ENCODE measurements around the gene ZNF654.

Gene ZNF654

GRCh38 chr3:88105325-88105724 lies 46.3 kb downstream of the ZNF654 start:
- Histone ChIP-seq H3K4me2 (ENCODE audit: low read depth, low read length) (no peak overlapping the region), H3K4me1 (ENCODE audit: low read length) (no peaks in the 10 kb centered on the region), H3K27me3 (replicated peaks; ENCODE audit: insufficient read depth, low read length) (no peaks in the 10 kb centered on the region), H3K9ac (ENCODE audit: low read length) (no peak overlapping the region), H3K9me3 (replicated peaks; ENCODE audit: insufficient read depth, low read length) (no peaks in the 10 kb centered on the region), H3F3A (ENCODE audit: insufficient read depth, low read length) (no peaks in the 10 kb centered on the region), H4K20me1 (ENCODE audit: insufficient read depth, low read length) (no peaks in the 10 kb centered on the region), H3K4me3 (ENCODE audit: low read length) (no peak overlapping the region), H3K9me2 (replicated peaks; ENCODE audit: insufficient read depth, low read length) (no peaks in the 10 kb centered on the region), H3K79me2 (ENCODE audit: low read length) (peaks cover 14% of the 10 kb centered on the region; the same call in 1 of the 2 replicates), H3K27ac (ENCODE audit: low read length) (no peak overlapping the region), H3K36me3 (replicated peaks; ENCODE audit: insufficient read depth, low read length) (0 out of 2 replicates have a peak, but pooled peaks cover 3% of the 10 kb centered on the region), H2AFZ (ENCODE audit: low read length) (no peak overlapping the region)
- no peak for TF ChIP-seq EZH2 (optimal IDR thresholded peaks at IDR 0.05; ENCODE audit: low read depth, low read length)
- TF ChIP-seq CTCF (IDR thresholded peaks at IDR 0.05; ENCODE audit: low read length) = no peak
- TF ChIP-seq EZH2phosphoT487 (IDR thresholded peaks at IDR 0.05; ENCODE audit: low read length) = no peak
- no peak for DNase-seq

- Histone ChIP-seq H3K79me2 (ENCODE audit: low read length) (peaks cover 21% of the 10 kb centered on the region), H3F3A (ENCODE audit: insufficient read depth, low read length) (no peaks in the 10 kb centered on the region), H3K36me3 (replicated peaks; ENCODE audit: insufficient read depth, low read length) (no peaks in the 10 kb centered on the region), H3K4me2 (ENCODE audit: low read depth, low read length) (no peak overlapping the region), H4K20me1 (ENCODE audit: insufficient read depth, low read length) (no peaks in the 10 kb centered on the region), H3K9me2 (replicated peaks; ENCODE audit: insufficient read depth, low read length) (no peaks in the 10 kb centered on the region), H3K4me1 (ENCODE audit: low read length) (no peaks in the 10 kb centered on the region), H2AFZ (ENCODE audit: low read length) (no peak overlapping the region), H3K9ac (ENCODE audit: low read length) (no peak overlapping the region), H3K4me3 (ENCODE audit: low read length) (no peak overlapping the region), H3K27ac (ENCODE audit: low read length) (no peak overlapping the region), H3K27me3 (replicated peaks; ENCODE audit: insufficient read depth, low read length) (no peaks in the 10 kb centered on the region), H3K9me3 (replicated peaks; ENCODE audit: insufficient read depth, low read length) (no peaks in the 10 kb centered on the region)
- TF ChIP-seq CTCF (IDR thresholded peaks at IDR 0.05; ENCODE audit: low read length) (no peak), EZH2 (optimal IDR thresholded peaks at IDR 0.05; ENCODE audit: low read depth, low read length) (no peak), EZH2phosphoT487 (IDR thresholded peaks at IDR 0.05; ENCODE audit: low read length) (no peak)
- DNase-seq = no peak
Measured at GRCh38 chr3:88112289-88112688, 53.2 kb downstream of the ZNF654 start.

GRCh38 chr3:88113311-88114162 lies 54.5 kb downstream of the ZNF654 start:
- Histone ChIP-seq H3F3A (ENCODE audit: insufficient read depth, low read length) (no peaks in the 10 kb centered on the region), H3K79me2 (ENCODE audit: low read length) (peaks cover 17% of the 10 kb centered on the region), H3K9me3 (replicated peaks; ENCODE audit: insufficient read depth, low read length) (no peaks in the 10 kb centered on the region), H3K4me3 (ENCODE audit: low read length) (no peak overlapping the region), H3K4me2 (ENCODE audit: low read depth, low read length) (no peak overlapping the region), H3K9ac (ENCODE audit: low read length) (no peak overlapping the region), H3K9me2 (replicated peaks; ENCODE audit: insufficient read depth, low read length) (no peaks in the 10 kb centered on the region), H3K4me1 (ENCODE audit: low read length) (no peaks in the 10 kb centered on the region), H3K36me3 (replicated peaks; ENCODE audit: insufficient read depth, low read length) (no peaks in the 10 kb centered on the region), H3K27ac (ENCODE audit: low read length) (no peak overlapping the region), H3K27me3 (replicated peaks; ENCODE audit: insufficient read depth, low read length) (no peaks in the 10 kb centered on the region), H2AFZ (ENCODE audit: low read length) (no peak overlapping the region), H4K20me1 (ENCODE audit: insufficient read depth, low read length) (no peaks in the 10 kb centered on the region)
- TF ChIP-seq EZH2 (optimal IDR thresholded peaks at IDR 0.05; ENCODE audit: low read depth, low read length) (no peak), CTCF (IDR thresholded peaks at IDR 0.05; ENCODE audit: low read length) (peak; percentile 77)
- peak; percentile 70 for DNase-seq

Measured in MM.1S (cell line).